Lung (tissue), 12 donors: ENCODE results near the gene LMAN2. TPM values are rescaled to one million over a fixed set of nuclear protein-coding genes. Genes with fewer than 3 reads are reported as not detected.
A peak's percentile ranks its signal among the peaks of the same experiment; 100 is the strongest.

Experiments
- ATAC-seq: fragments of 200-7000 bp; cut with Tn5 transposase; one replicate; pipeline ENCODE4 v1.9.1; 2020; ENCODE audit warnings: moderate number of reproducible peaks; ENCODE audit not compliant: insufficient read depth, low FRiP score
- DNase-seq, 3 donors: peaks; one replicate each; pipeline ENCODE4 v3.0.0-alpha.2; 2013 to 2017
- H3K27ac ChIP-seq, 2 donors: one replicate each; pipeline ENCODE4 v1.5.1; 2013; ENCODE audit warnings: mild to moderate bottlenecking in 2 of 2, moderate library complexity in 2 of 2, control low read depth in 1 of 2, inconsistent platforms in 1 of 2, low read depth in 1 of 2, low read length in 1 of 2
- H3K27me3 ChIP-seq, 3 donors: one replicate each; pipeline ENCODE4 v1.5.1; 2013; ENCODE audit warnings: low read length in 2 of 3; ENCODE audit not compliant: control insufficient read depth in 3 of 3, insufficient read depth in 3 of 3
- H3K36me3 ChIP-seq, 4 donors: one replicate each; pipeline ENCODE4 v1.5.1; 2013; ENCODE audit warnings: low read length in 4 of 4, mild to moderate bottlenecking in 1 of 4, moderate library complexity in 1 of 4; ENCODE audit not compliant: control insufficient read depth in 4 of 4, insufficient read depth in 4 of 4
- H3K4me1 ChIP-seq, 5 donors: one replicate each; pipeline ENCODE4 v1.5.1; 2013; ENCODE audit warnings: low read length in 5 of 5, mild to moderate bottlenecking in 2 of 5, moderate library complexity in 1 of 5; ENCODE audit not compliant: control insufficient read depth in 5 of 5, insufficient read depth in 5 of 5
- H3K4me3 ChIP-seq: one replicate; pipeline ENCODE4 v1.5.1; 2013; ENCODE audit warnings: mild to moderate bottlenecking, control low read depth, moderate library complexity
- H3K9ac ChIP-seq, 2 donors: one replicate each; pipeline ENCODE4 v1.5.1; 2013; ENCODE audit warnings: low read length in 2 of 2, control low read depth in 1 of 2; ENCODE audit not compliant: insufficient read depth in 1 of 2
- H3K9me3 ChIP-seq, 4 donors: one replicate each; pipeline ENCODE4 v1.5.1; 2013; ENCODE audit warnings: low read length in 3 of 4, mild to moderate bottlenecking in 1 of 4, moderate library complexity in 1 of 4; ENCODE audit not compliant: control insufficient read depth in 4 of 4, insufficient read depth in 3 of 4
- CTCF ChIP-seq: IDR thresholded peaks from 2 replicates; pipeline ENCODE4 v1.5.1; 2012; ENCODE audit warnings: mild to moderate bottlenecking; ENCODE audit errors: control extremely low read depth, extremely low read depth
- WGBS, 2 donors: extraction: QIAGEN DNeasy Blood & Tissue Kit; methylation state at CpG; one replicate each; pipeline ENCODE4 v1.1.7; 2013; 5-methylcytosine and 5-hydroxymethylcytosine counted together
- polyA plus RNA-seq, 2 donors: library from polyadenylated mRNA; stranded (reverse); fragments of 200-250 nt; gene quantifications; one replicate each; pipeline ENCODE4 v1.2.1, GENCODE V29; 2013
- total RNA-seq, 2 donors: library from RNA; depleted of rRNA in 1 of 2; stranded (reverse); fragments of >200 nt in 1 of 2; gene quantifications; one replicate each; pipeline ENCODE4 v1.2.1, GENCODE V29; 2014 to 2021
- donor health status: control.
- donor health status: control.
- donor health status: Bipolar disorder and iron deficiency.
- donor health status: healthy.
- donor health status: DM: yes; HTN: yes; CAD: no.

Gene LMAN2
- total and polyA plus RNA-seq, 4 donors: 101 to 316 (median 181) TPM

- ATAC-seq: no peak
- Histone ChIP-seq H3K9ac (no peak overlapping the region), H3K27ac (no peak overlapping the region), H3K27me3 (no peaks in the 10 kb centered on the region), H3K4me3 (no peak overlapping the region), H3K4me1 (peaks cover 0 to 34% (median 12%) of the 10 kb centered on the region in 5 donors), H3K36me3 (peaks cover 0 to 11% (median 4%) of the 10 kb centered on the region in 4 donors), H3K9me3 (no peaks in the 10 kb centered on the region)
- WGBS, 2 donors: 1 to 2% methylated on average over 23 of the region's 23 CpGs
- no peak for DNase-seq
- no peak for TF ChIP-seq CTCF
These were observed 40.1 kb downstream of the LMAN2 start for GRCh38 chr5:177311392-177311722.

- WGBS, 2 donors: 14 to 16% methylated on average over 13 to 18 of the region's 20 CpGs
- Histone ChIP-seq H3K9me3 (no peaks in the 10 kb centered on the region), H3K4me1 (peaks cover 0 to 34% (median 12%) of the 10 kb centered on the region in 5 donors), H3K9ac (no peak overlapping the region), H3K27me3 (no peaks in the 10 kb centered on the region), H3K36me3 (peaks cover 0 to 13% (median 5%) of the 10 kb centered on the region in 4 donors), H3K4me3 (no peak overlapping the region), H3K27ac (no peak overlapping the region)
- no peak for TF ChIP-seq CTCF
- DNase-seq (peak; percentile 40 to 56 (median 42)), ATAC-seq (no peak)
These were observed 40.6 kb downstream of the LMAN2 start for GRCh38 chr5:177310757-177311391.

- Histone ChIP-seq H3K4me1 (peaks cover 0 to 34% (median 12%) of the 10 kb centered on the region in 5 donors), H3K4me3 (no peak overlapping the region), H3K9ac (no peak overlapping the region), H3K27me3 (no peaks in the 10 kb centered on the region), H3K9me3 (no peaks in the 10 kb centered on the region), H3K36me3 (peaks cover 0 to 15% (median 10%) of the 10 kb centered on the region in 4 donors), H3K27ac (no peak overlapping the region)
- TF ChIP-seq CTCF: no peak
- 92% methylated on average over 13 of the region's 13 CpGs for WGBS, 2 donors
- DNase-seq: no peak
- no peak for ATAC-seq
These were observed 41.1 kb downstream of the LMAN2 start for GRCh38 chr5:177310332-177310731.
